Activated CD4-positive, alpha-beta T cell treated with anti-CD3 and anti-CD28 coated beads, Interleukin-2, amount 10 ng/mL, durations not matched to agents 7 days and 5 days (primary cell): ENCODE results near the gene H19. TPM values are rescaled to one million over a fixed set of nuclear protein-coding genes. Genes with fewer than 3 reads are reported as not detected.

Source experiments
- CTCF ChIA-PET: fragments of 350-600 bp; sonication (Branson Sonifier 250); formaldehyde crosslinking; loops from one replicate; lab custom pipeline; 2021; ENCODE audit warnings: antibody characterized with exemption; lab: Charles Lee
- POLR2A ChIA-PET: fragments of 350-600 bp; sonication (Branson Sonifier 250); formaldehyde crosslinking; loops from one replicate; lab custom pipeline; 2021; ENCODE audit warnings: antibody characterized with exemption; lab: Charles Lee
- DNase-seq: peaks from one replicate; pipeline ENCODE4 v3.0.0-alpha.2; 2020
- H3K27ac Mint-ChIP-seq: one replicate; pipeline ENCODE4 v1.8.0; 2021; ENCODE audit warnings: mild to moderate bottlenecking, moderate library complexity, mixed read lengths
- H3K27me3 Mint-ChIP-seq: one replicate; pipeline ENCODE4 v1.8.0; 2021; ENCODE audit warnings: mixed read lengths
- H3K36me3 Mint-ChIP-seq: one replicate; pipeline ENCODE4 v1.8.0; 2021; ENCODE audit warnings: low read depth, mixed read lengths
- H3K4me1 Mint-ChIP-seq: one replicate; pipeline ENCODE4 v1.8.0; 2021; ENCODE audit warnings: mixed read lengths
- H3K4me3 Mint-ChIP-seq: one replicate; pipeline ENCODE4 v1.8.0; 2021; ENCODE audit warnings: mild to moderate bottlenecking, moderate library complexity, mixed read lengths
- H3K9me3 Mint-ChIP-seq: one replicate; pipeline ENCODE4 v1.8.0; 2021; ENCODE audit warnings: mixed read lengths
- total RNA-seq, 2 experiments: library from RNA; stranded (reverse); gene quantifications; one replicate each; pipeline ENCODE4 v1.2.3, GENCODE V29; 2021

H19 gene
- total RNA-seq, 2 experiments from 2014 or later = not detected

GRCh38 chr11:1975185-1975584 lies 22.5 kb downstream of the H19 start:
- no peak for DNase-seq
- no peak overlapping the region for H3K27ac Mint-ChIP-seq
- H3K4me1 Mint-ChIP-seq = no peaks in the 10 kb centered on the region
- H3K4me3 Mint-ChIP-seq = no peak overlapping the region
- H3K9me3 Mint-ChIP-seq = no peaks in the 10 kb centered on the region
- no peaks in the 10 kb centered on the region for H3K27me3 Mint-ChIP-seq
- H3K36me3 Mint-ChIP-seq = no peaks in the 10 kb centered on the region
- ChIA-PET CTCF (no interaction called here), POLR2A (no interaction called here)

- H3K4me1 Mint-ChIP-seq = no peaks in the 10 kb centered on the region
- DNase-seq = no peak
- no peaks in the 10 kb centered on the region for H3K9me3 Mint-ChIP-seq
- no peaks in the 10 kb centered on the region for H3K27me3 Mint-ChIP-seq
- POLR2A ChIA-PET = no interaction called here
- CTCF ChIA-PET = interaction anchor here (1.6 kb wide), 1 partner anchor 30 kb away, joined by 4 read pairs; no protein-coding TSS in a partner anchor
- H3K36me3 Mint-ChIP-seq = no peaks in the 10 kb centered on the region
- H3K4me3 Mint-ChIP-seq = no peak overlapping the region
- H3K27ac Mint-ChIP-seq = no peak overlapping the region
Observed at GRCh38 chr11:1970956-1971355, 26.7 kb downstream of the H19 start.

- Mint-ChIP-seq H3K9me3 (no peaks in the 10 kb centered on the region), H3K4me1 (no peaks in the 10 kb centered on the region), H3K36me3 (no peaks in the 10 kb centered on the region), H3K27ac (no peak overlapping the region), H3K4me3 (no peak overlapping the region), H3K27me3 (no peaks in the 10 kb centered on the region)
- POLR2A ChIA-PET = no interaction called here
- DNase-seq = no peak
- CTCF ChIA-PET = interaction anchor here (1.6 kb wide), 1 partner anchor 31 kb away, joined by 4 read pairs; no protein-coding TSS in a partner anchor
Observed at GRCh38 chr11:1969776-1970175, 27.9 kb downstream of the H19 start.

GRCh38 chr11:1969035-1969434 lies 28.6 kb downstream of the H19 start:
- CTCF ChIA-PET = no interaction called here
- no peaks in the 10 kb centered on the region for H3K36me3 Mint-ChIP-seq
- no peaks in the 10 kb centered on the region for H3K27me3 Mint-ChIP-seq
- no peaks in the 10 kb centered on the region for H3K4me1 Mint-ChIP-seq
- no peak for DNase-seq
- no peak overlapping the region for H3K27ac Mint-ChIP-seq
- no peaks in the 10 kb centered on the region for H3K9me3 Mint-ChIP-seq
- POLR2A ChIA-PET = no interaction called here
- H3K4me3 Mint-ChIP-seq = no peak overlapping the region

GRCh38 chr11:1968454-1969002 lies 29.1 kb downstream of the H19 start:
- ChIA-PET CTCF (no interaction called here), POLR2A (no interaction called here)
- H3K36me3 Mint-ChIP-seq = no peaks in the 10 kb centered on the region
- no peak overlapping the region for H3K27ac Mint-ChIP-seq
- H3K4me3 Mint-ChIP-seq = no peak overlapping the region
- H3K4me1 Mint-ChIP-seq = no peaks in the 10 kb centered on the region
- no peaks in the 10 kb centered on the region for H3K9me3 Mint-ChIP-seq
- no peak for DNase-seq
- H3K27me3 Mint-ChIP-seq = no peaks in the 10 kb centered on the region

GRCh38 chr11:1967641-1968225 lies 29.9 kb downstream of the H19 start:
- H3K27ac Mint-ChIP-seq = no peak overlapping the region
- ChIA-PET CTCF (interaction anchor here (0.9 to 1.8 kb wide), 2 partner anchors 13 to 274 kb away, joined by 4 read pairs; no protein-coding TSS in a partner anchor), POLR2A (no interaction called here)
- H3K4me3 Mint-ChIP-seq = no peak overlapping the region
- H3K27me3 Mint-ChIP-seq = no peaks in the 10 kb centered on the region
- no peaks in the 10 kb centered on the region for H3K4me1 Mint-ChIP-seq
- no peak for DNase-seq
- no peaks in the 10 kb centered on the region for H3K9me3 Mint-ChIP-seq
- no peaks in the 10 kb centered on the region for H3K36me3 Mint-ChIP-seq

- Mint-ChIP-seq H3K4me1 (no peaks in the 10 kb centered on the region), H3K4me3 (no peak overlapping the region), H3K27ac (no peak overlapping the region), H3K9me3 (no peaks in the 10 kb centered on the region), H3K27me3 (no peaks in the 10 kb centered on the region), H3K36me3 (no peaks in the 10 kb centered on the region)
- CTCF ChIA-PET = interaction anchor here (0.6 to 1.8 kb wide), 5 partner anchors 14 to 273 kb away, joined by 3 to 4 read pairs (median 3); no protein-coding TSS in a partner anchor
- no peak for DNase-seq
- POLR2A ChIA-PET = no interaction called here
Observed at GRCh38 chr11:1966531-1966930, 31.1 kb downstream of the H19 start.

GRCh38 chr11:1964955-1965354 lies 32.7 kb downstream of the H19 start:
- no peak for DNase-seq
- H3K9me3 Mint-ChIP-seq = no peaks in the 10 kb centered on the region
- H3K4me1 Mint-ChIP-seq = no peaks in the 10 kb centered on the region
- ChIA-PET CTCF (interaction anchor here (0.8 kb wide), 1 partner anchor 83 kb away, joined by 3 read pairs; no protein-coding TSS in a partner anchor), POLR2A (no interaction called here)
- no peak overlapping the region for H3K4me3 Mint-ChIP-seq
- no peaks in the 10 kb centered on the region for H3K36me3 Mint-ChIP-seq
- no peak overlapping the region for H3K27ac Mint-ChIP-seq
- no peaks in the 10 kb centered on the region for H3K27me3 Mint-ChIP-seq

- POLR2A ChIA-PET = no interaction called here
- CTCF ChIA-PET = no interaction called here
Observed at GRCh38 chr11:1964348-1964747, 33.3 kb downstream of the H19 start.

GRCh38 chr11:1963864-1964263 lies 33.8 kb downstream of the H19 start:
- H3K9me3 Mint-ChIP-seq = no peaks in the 10 kb centered on the region
- no peaks in the 10 kb centered on the region for H3K36me3 Mint-ChIP-seq
- no peak for DNase-seq

More at GRCh38 chr11:1964348-1964747, 33.3 kb downstream of the H19 start:
- Mint-ChIP-seq H3K9me3 (no peaks in the 10 kb centered on the region), H3K36me3 (no peaks in the 10 kb centered on the region), H3K4me1 (no peaks in the 10 kb centered on the region), H3K27ac (no peak overlapping the region), H3K27me3 (no peaks in the 10 kb centered on the region), H3K4me3 (no peak overlapping the region)
- DNase-seq = no peak

GRCh38 chr11:1959786-1960185 lies 37.9 kb downstream of the H19 start:
- Mint-ChIP-seq H3K27ac (no peak overlapping the region), H3K4me1 (no peaks in the 10 kb centered on the region), H3K27me3 (no peaks in the 10 kb centered on the region), H3K36me3 (no peaks in the 10 kb centered on the region), H3K9me3 (no peaks in the 10 kb centered on the region), H3K4me3 (no peak overlapping the region)
- DNase-seq = no peak
- POLR2A ChIA-PET = no interaction called here
- CTCF ChIA-PET = interaction anchor here (2.3 kb wide), 1 partner anchor 11 kb away, joined by 9 read pairs; no protein-coding TSS in a partner anchor

More at GRCh38 chr11:1963864-1964263, 33.8 kb downstream of the H19 start:
- Mint-ChIP-seq H3K27ac (no peak overlapping the region), H3K4me3 (no peak overlapping the region), H3K4me1 (no peaks in the 10 kb centered on the region), H3K27me3 (no peaks in the 10 kb centered on the region)
- CTCF ChIA-PET = no interaction called here
- POLR2A ChIA-PET = no interaction called here

- no peak overlapping the region for H3K27ac Mint-ChIP-seq
- CTCF ChIA-PET = interaction anchor here (2.3 kb wide), 1 partner anchor 10 kb away, joined by 9 read pairs; no protein-coding TSS in a partner anchor
- H3K4me1 Mint-ChIP-seq = no peaks in the 10 kb centered on the region
- POLR2A ChIA-PET = no interaction called here
- no peaks in the 10 kb centered on the region for H3K36me3 Mint-ChIP-seq
- H3K4me3 Mint-ChIP-seq = no peak overlapping the region
- no peak for DNase-seq
- H3K9me3 Mint-ChIP-seq = no peaks in the 10 kb centered on the region
- H3K27me3 Mint-ChIP-seq = no peaks in the 10 kb centered on the region
Observed at GRCh38 chr11:1958367-1958766, 39.3 kb downstream of the H19 start.

GRCh38 chr11:1953489-1954266 lies 44.0 kb downstream of the H19 start:
- POLR2A ChIA-PET = no interaction called here
- Mint-ChIP-seq H3K36me3 (no peaks in the 10 kb centered on the region), H3K4me1 (no peaks in the 10 kb centered on the region), H3K27me3 (no peaks in the 10 kb centered on the region), H3K9me3 (no peaks in the 10 kb centered on the region), H3K4me3 (no peak overlapping the region), H3K27ac (no peak overlapping the region)
- CTCF ChIA-PET = interaction anchor here (1.4 kb wide), 1 partner anchor 49 kb away, joined by 3 read pairs; no protein-coding TSS in a partner anchor
- peak; percentile 7 for DNase-seq
